Spleen (tissue), 11 donors: ENCODE measurements around the gene HSPB6. TPM values are rescaled to one million over a fixed set of nuclear protein-coding genes. Genes with fewer than 3 reads are reported as not detected.

Experiments used
- DNase-seq: peaks from one replicate; pipeline ENCODE4 v3.0.0-alpha.2; 2020
- H3K27ac ChIP-seq, 8 donors: fragments of 200-600 bp; sonication (generic) in 7 of 8; 1 replicate in 4 of 8; 2 replicates in 4 of 8; pipeline versions ENCODE4 v1.5.0 to v1.8.0; 2016 to 2021; ENCODE audit warnings: inconsistent platforms in 4 of 8, mild to moderate bottlenecking in 4 of 8, moderate library complexity in 1 of 8
- H3K27me3 ChIP-seq, 7 donors: fragments of 200-600 bp; sonication (generic) in 6 of 7; replicated peaks in 1 of 7; 1 replicate in 4 of 7; 2 replicates in 3 of 7; pipeline versions ENCODE4 v1.5.0 to v1.8.0; 2016 to 2021; ENCODE audit warnings: inconsistent platforms in 3 of 7, mild to moderate bottlenecking in 1 of 7
- H3K36me3 ChIP-seq, 6 donors: fragments of 200-600 bp; sonication (generic) in 5 of 6; 1 replicate in 4 of 6; 2 replicates in 2 of 6; pipeline versions ENCODE4 v1.5.0 to v1.8.0; 2016 to 2021; ENCODE audit warnings: inconsistent platforms in 2 of 6
- H3K4me1 ChIP-seq, 6 donors: fragments of 200-600 bp; sonication (generic) in 5 of 6; 1 replicate in 3 of 6; 2 replicates in 3 of 6; pipeline versions ENCODE4 v1.5.0 to v1.8.0; 2016 to 2021; ENCODE audit warnings: inconsistent platforms in 3 of 6
- H3K4me3 ChIP-seq, 8 donors: fragments of 200-600 bp; sonication (generic) in 7 of 8; 1 replicate in 4 of 8; 2 replicates in 4 of 8; pipeline versions ENCODE4 v1.5.0 to v1.8.0; 2016 to 2021; ENCODE audit warnings: inconsistent platforms in 4 of 8, mild to moderate bottlenecking in 4 of 8, moderate library complexity in 2 of 8
- H3K9me3 ChIP-seq, 8 donors: fragments of 200-600 bp; sonication (generic) in 7 of 8; 1 replicate in 4 of 8; 2 replicates in 4 of 8; pipeline versions ENCODE4 v1.5.0 to v1.8.0; 2016 to 2021; ENCODE audit warnings: inconsistent platforms in 4 of 8
- CTCF ChIP-seq, 11 experiments: fragments of 200-600 bp in 7 of 11; fragments of 450-650 bp in 4 of 11; sonication (generic) in 4 of 11; IDR thresholded peaks in 8 of 11; conservative IDR thresholded peaks in 3 of 11; 1 replicate in 7 of 11; 2 replicates in 4 of 11; pipeline versions ENCODE4 v1.4.0 to v1.8.0; 2016 to 2021; ENCODE audit warnings: antibody characterized with exemption in 11 of 11, inconsistent platforms in 4 of 11, mild to moderate bottlenecking in 1 of 11
- POLR2A ChIP-seq, 3 donors: fragments of 450-650 bp; IDR thresholded peaks; one replicate each; pipeline ENCODE4 v1.5.1; 2017; ENCODE audit warnings: antibody characterized with exemption in 3 of 3, mild to moderate bottlenecking in 1 of 3
- POLR2AphosphoS5 ChIP-seq, 3 donors: sonication (generic); formaldehyde crosslinking; IDR thresholded peaks; one replicate each; pipeline ENCODE4 v1.5.1; 2017; ENCODE audit warnings: antibody characterized with exemption in 3 of 3
- WGBS, 5 donors: extraction: QIAGEN DNeasy Blood & Tissue Kit in 3 of 5; methylation state at CpG; one replicate each; pipeline versions ENCODE4 v1.1.5 to v1.1.7; 2013 to 2018; 5-methylcytosine and 5-hydroxymethylcytosine counted together
- intact Hi-C: fragments of 100-400 bp; cut with DNase I; formaldehyde crosslinking; loops from one replicate; pipeline ENCODE4 v1.15.0; 2023; ENCODE audit warnings: low total_unique reads
- polyA plus RNA-seq, 3 donors: library from polyadenylated mRNA; stranded (reverse); fragments of 200-250 nt; gene quantifications; one replicate each; pipeline ENCODE4 v1.2.1, GENCODE V29; 2013
- total RNA-seq, 7 donors: library from RNA; depleted of rRNA in 3 of 7; stranded (reverse); fragments of >200 nt in 3 of 7; fragmentation: NEBNext Ultra II Directional in 4 of 7; extraction: Animal tissue kit (Norgen Biotek cat#: 25700) in 4 of 7; gene quantifications; one replicate each; pipeline versions ENCODE4 v1.1.0 to v1.2.1, GENCODE V29; 2016 to 2021
- donor health status: healthy with polysubstance abuse.
- donor health status: DM: no; HTN: no; CAD: no; lungs with moderate emphysema.
- donor health status: DM: no; HTN: no; CAD: no.
- donor health status: Bipolar disorder and iron deficiency.
- donor health status: healthy.
- donor health status: DM: no; HTN: no; CAD: no.
- donor health status: DM: yes; HTN: yes; CAD: no.

Gene HSPB6
- total and polyA plus RNA-seq, 10 donors = 2.1 to 11.0 (median 4.4) TPM

- 14 to 32% (median 29%) methylated on average over 31 to 74 of the region's 74 CpGs for WGBS, 5 donors
- DNase-seq = peak; percentile 83
- Histone ChIP-seq H3K36me3 (peaks cover 0 to 53% (median 29%) of the 10 kb centered on the region in 6 donors), H3K9me3 (no peaks in the 10 kb centered on the region), H3K27me3 (peaks cover 0 to 23% (median 4%) of the 10 kb centered on the region in 7 donors), H3K4me1 (peaks cover 25 to 56% (median 40%) of the 10 kb centered on the region in 6 donors), H3K4me3 (peak overlapping the region in 6 of 8 donors; percentile 21 to 94 (median 59)), H3K27ac (peak overlapping the region in 6 of 8 donors; percentile 12 to 98 (median 96))
- peak in 2 of 3 donors; percentile 59 to 63 for TF ChIP-seq POLR2AphosphoS5 (IDR thresholded peaks at IDR 0.05)
- TF ChIP-seq CTCF (IDR thresholded peaks at IDR 0.05 in 8 of 11, conservative IDR thresholded peaks at IDR 0.05 in 3 of 11) = no peak
- TF ChIP-seq POLR2A (IDR thresholded peaks at IDR 0.05) = no peak
- intact Hi-C loops = no loop called here
Observed at GRCh38 chr19:35755550-35756376, 1.1 kb downstream of the HSPB6 start.

GRCh38 chr19:35755131-35755549 is 1.7 kb downstream of the HSPB6 start:
- 47 to 67% (median 58%) methylated on average over 16 to 17 of the region's 17 CpGs for WGBS, 5 donors
- Histone ChIP-seq H3K9me3 (no peaks in the 10 kb centered on the region), H3K27me3 (peaks cover 0 to 23% (median 4%) of the 10 kb centered on the region in 7 donors), H3K27ac (peak overlapping the region in 3 of 8 donors; percentile 12 to 98 (median 96)), H3K4me3 (peak overlapping the region in 6 of 8 donors; percentile 17 to 93 (median 28)), H3K4me1 (peaks cover 25 to 59% (median 41%) of the 10 kb centered on the region in 6 donors), H3K36me3 (peaks cover 0 to 47% (median 29%) of the 10 kb centered on the region in 6 donors)
- intact Hi-C loops = no loop called here
- TF ChIP-seq POLR2AphosphoS5 (IDR thresholded peaks at IDR 0.05) (no peak), CTCF (IDR thresholded peaks at IDR 0.05 in 8 of 11, conservative IDR thresholded peaks at IDR 0.05 in 3 of 11) (no peak), POLR2A (IDR thresholded peaks at IDR 0.05) (no peak)
- DNase-seq = no peak

- DNase-seq = no peak
- peaks cover 28 to 59% (median 45%) of the 10 kb centered on the region in 6 donors for H3K4me1 ChIP-seq
- TF ChIP-seq POLR2AphosphoS5 (IDR thresholded peaks at IDR 0.05) = no peak
- no peak for TF ChIP-seq POLR2A (IDR thresholded peaks at IDR 0.05)
- TF ChIP-seq CTCF (IDR thresholded peaks at IDR 0.05 in 8 of 11, conservative IDR thresholded peaks at IDR 0.05 in 3 of 11) = no peak
- no peak overlapping the region for H3K4me3 ChIP-seq
- 88 to 94% (median 90%) methylated on average over 13 of the region's 13 CpGs for WGBS, 5 donors
- intact Hi-C loops = no loop called here
- H3K36me3 ChIP-seq = peaks cover 0 to 44% (median 29%) of the 10 kb centered on the region in 6 donors
- H3K9me3 ChIP-seq = no peaks in the 10 kb centered on the region
- H3K27ac ChIP-seq = peak overlapping the region in 2 of 8 donors; percentile 96 to 98
- peaks cover 0 to 23% (median 4%) of the 10 kb centered on the region in 7 donors for H3K27me3 ChIP-seq
Observed at GRCh38 chr19:35754370-35755130, 2.3 kb downstream of the HSPB6 start.
